DOHH2 (cell line): ENCODE results near the gene SMURF1.

Source experiments
- H3F3A ChIP-seq: fragments of 200-600 bp; sonication (generic), shearing (Covaris generic); 2 replicates; pipeline ENCODE4 v1.6.0; 2016; ENCODE audit warnings: antibody characterized with exemption, mild to moderate bottlenecking; ENCODE audit not compliant: control insufficient read depth, insufficient read depth
- H3K27ac ChIP-seq: fragments of 200-600 bp; sonication (generic); 2 replicates; pipeline ENCODE4 v1.5.1; 2014; ENCODE audit warnings: low read depth, mild to moderate bottlenecking, low read length, moderate library complexity
- H3K27me3 ChIP-seq: fragments of 200-600 bp; sonication (generic); 2 replicates; pipeline ENCODE4 v1.6.1; 2014; ENCODE audit warnings: mild to moderate bottlenecking, low read length, mixed read lengths; ENCODE audit not compliant: control insufficient read depth
- H3K36me3 ChIP-seq: fragments of 200-600 bp; sonication (generic); 2 replicates; pipeline ENCODE4 v1.6.1; 2014; ENCODE audit warnings: mild to moderate bottlenecking, low read length, moderate library complexity, mixed read lengths; ENCODE audit not compliant: control insufficient read depth
- H3K4me1 ChIP-seq: fragments of 200-600 bp; sonication (generic); 2 replicates; pipeline ENCODE4 v1.6.1; 2014; ENCODE audit warnings: mild to moderate bottlenecking, low read length, mixed read lengths; ENCODE audit not compliant: control insufficient read depth
- H3K4me2 ChIP-seq: fragments of 200-600 bp; sonication (generic); 2 replicates; pipeline ENCODE4 v1.6.0; 2014; ENCODE audit warnings: mild to moderate bottlenecking, low read length, moderate library complexity
- H3K4me3 ChIP-seq: fragments of 200-600 bp; sonication (generic); 2 replicates; pipeline ENCODE4 v1.5.1; 2014; ENCODE audit warnings: mild to moderate bottlenecking, low read length, mixed read lengths
- H3K79me2 ChIP-seq: fragments of 200-600 bp; sonication (generic); 2 replicates; pipeline ENCODE4 v1.6.1; 2014; ENCODE audit warnings: mild to moderate bottlenecking, low read length, mixed read lengths; ENCODE audit not compliant: control insufficient read depth
- H3K9me2 ChIP-seq: fragments of 200-600 bp; sonication (generic); replicated peaks from 2 replicates; pipeline ENCODE4 v1.6.1; 2014; ENCODE audit warnings: mild to moderate bottlenecking, low read length, mixed read lengths; ENCODE audit not compliant: control insufficient read depth
- H3K9me3 ChIP-seq: fragments of 200-600 bp; sonication (generic); 2 replicates; pipeline ENCODE4 v1.6.1; 2014; ENCODE audit warnings: antibody characterized with exemption, low read length, mixed read lengths; ENCODE audit not compliant: control insufficient read depth, insufficient read depth
- H4K20me1 ChIP-seq: fragments of 200-600 bp; sonication (generic); 2 replicates; pipeline ENCODE4 v1.6.0; 2014; ENCODE audit warnings: low read depth, mild to moderate bottlenecking, antibody characterized with exemption, low read length, moderate library complexity; ENCODE audit not compliant: control insufficient read depth, insufficient read depth
- EZH2phosphoT487 ChIP-seq: fragments of 200-600 bp; sonication (generic); IDR thresholded peaks from 2 replicates; pipeline ENCODE4 v1.6.1; 2017; ENCODE audit warnings: borderline replicate concordance, mild to moderate bottlenecking, antibody characterized with exemption, low read length, moderate library complexity, mixed read lengths
- TF ChIP-seq, protein P1 (sequence below): fragments of 200-600 bp; sonication (generic); IDR thresholded peaks from one replicate; pipeline ENCODE4 v1.5.1; 2014; ENCODE audit warnings: antibody characterized with exemption, mild to moderate bottlenecking, low read depth, low read length; ENCODE audit not compliant: poor library complexity, severe bottlenecking

SMURF1 gene

GRCh38 chr7:99054781-99055180 lies 89.1 kb downstream of the SMURF1 start:
- no peaks in the 10 kb centered on the region for H3K79me2 ChIP-seq
- H3K9me2 ChIP-seq = no peaks in the 10 kb centered on the region
- no peaks in the 10 kb centered on the region for H3K4me1 ChIP-seq
- peaks cover 60% of the 10 kb centered on the region for H3K36me3 ChIP-seq
- H3K27ac ChIP-seq = no peak overlapping the region
- H3K4me2 ChIP-seq = no peak overlapping the region
- no peaks in the 10 kb centered on the region for H3F3A ChIP-seq
- no peaks in the 10 kb centered on the region for H4K20me1 ChIP-seq
- H3K9me3 ChIP-seq = no peaks in the 10 kb centered on the region
- H3K27me3 ChIP-seq = no peaks in the 10 kb centered on the region
- no peak overlapping the region for H3K4me3 ChIP-seq
- TF ChIP-seq EZH2phosphoT487 = no peak
- TF ChIP-seq, protein P1, sequence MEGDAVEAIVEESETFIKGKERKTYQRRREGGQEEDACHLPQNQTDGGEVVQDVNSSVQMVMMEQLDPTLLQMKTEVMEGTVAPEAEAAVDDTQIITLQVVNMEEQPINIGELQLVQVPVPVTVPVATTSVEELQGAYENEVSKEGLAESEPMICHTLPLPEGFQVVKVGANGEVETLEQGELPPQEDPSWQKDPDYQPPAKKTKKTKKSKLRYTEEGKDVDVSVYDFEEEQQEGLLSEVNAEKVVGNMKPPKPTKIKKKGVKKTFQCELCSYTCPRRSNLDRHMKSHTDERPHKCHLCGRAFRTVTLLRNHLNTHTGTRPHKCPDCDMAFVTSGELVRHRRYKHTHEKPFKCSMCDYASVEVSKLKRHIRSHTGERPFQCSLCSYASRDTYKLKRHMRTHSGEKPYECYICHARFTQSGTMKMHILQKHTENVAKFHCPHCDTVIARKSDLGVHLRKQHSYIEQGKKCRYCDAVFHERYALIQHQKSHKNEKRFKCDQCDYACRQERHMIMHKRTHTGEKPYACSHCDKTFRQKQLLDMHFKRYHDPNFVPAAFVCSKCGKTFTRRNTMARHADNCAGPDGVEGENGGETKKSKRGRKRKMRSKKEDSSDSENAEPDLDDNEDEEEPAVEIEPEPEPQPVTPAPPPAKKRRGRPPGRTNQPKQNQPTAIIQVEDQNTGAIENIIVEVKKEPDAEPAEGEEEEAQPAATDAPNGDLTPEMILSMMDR = no peak

- Histone ChIP-seq H3K4me2 (no peak overlapping the region), H3K9me2 (no peaks in the 10 kb centered on the region), H3K79me2 (no peaks in the 10 kb centered on the region), H3F3A (no peaks in the 10 kb centered on the region), H3K4me3 (no peak overlapping the region), H3K36me3 (peaks cover 80% of the 10 kb centered on the region), H3K9me3 (no peaks in the 10 kb centered on the region), H3K4me1 (no peaks in the 10 kb centered on the region), H4K20me1 (0 out of 2 replicates have a peak, but pooled peaks cover 2% of the 10 kb centered on the region), H3K27me3 (no peaks in the 10 kb centered on the region), H3K27ac (no peak overlapping the region)
- TF ChIP-seq, protein P1 = no peak
- TF ChIP-seq EZH2phosphoT487 = no peak
These were observed 92.9 kb downstream of the SMURF1 start for GRCh38 chr7:99050971-99051370.

- H3K9me3 ChIP-seq = no peaks in the 10 kb centered on the region
- H3K4me3 ChIP-seq = no peak overlapping the region
- no peak for TF ChIP-seq EZH2phosphoT487
- TF ChIP-seq, protein P1 = no peak
- H3K4me1 ChIP-seq = peaks cover 7% of the 10 kb centered on the region
- H3K36me3 ChIP-seq = peaks cover 91% of the 10 kb centered on the region
- no peaks in the 10 kb centered on the region for H3K27me3 ChIP-seq
- no peaks in the 10 kb centered on the region for H3K79me2 ChIP-seq
- no peaks in the 10 kb centered on the region for H3K9me2 ChIP-seq
- no peak overlapping the region for H3K27ac ChIP-seq
- 0 out of 2 replicates have a peak, but pooled peaks cover 4% of the 10 kb centered on the region for H3F3A ChIP-seq
- 0 out of 2 replicates have a peak, but pooled peaks cover 2% of the 10 kb centered on the region for H4K20me1 ChIP-seq
- no peak overlapping the region for H3K4me2 ChIP-seq
These were observed 96.3 kb downstream of the SMURF1 start for GRCh38 chr7:99047526-99048077.
